Measurements from ENCODE around the gene SORCS2.
A peak's percentile ranks its signal among the peaks of the same experiment; 100 is the strongest.

DNA sequence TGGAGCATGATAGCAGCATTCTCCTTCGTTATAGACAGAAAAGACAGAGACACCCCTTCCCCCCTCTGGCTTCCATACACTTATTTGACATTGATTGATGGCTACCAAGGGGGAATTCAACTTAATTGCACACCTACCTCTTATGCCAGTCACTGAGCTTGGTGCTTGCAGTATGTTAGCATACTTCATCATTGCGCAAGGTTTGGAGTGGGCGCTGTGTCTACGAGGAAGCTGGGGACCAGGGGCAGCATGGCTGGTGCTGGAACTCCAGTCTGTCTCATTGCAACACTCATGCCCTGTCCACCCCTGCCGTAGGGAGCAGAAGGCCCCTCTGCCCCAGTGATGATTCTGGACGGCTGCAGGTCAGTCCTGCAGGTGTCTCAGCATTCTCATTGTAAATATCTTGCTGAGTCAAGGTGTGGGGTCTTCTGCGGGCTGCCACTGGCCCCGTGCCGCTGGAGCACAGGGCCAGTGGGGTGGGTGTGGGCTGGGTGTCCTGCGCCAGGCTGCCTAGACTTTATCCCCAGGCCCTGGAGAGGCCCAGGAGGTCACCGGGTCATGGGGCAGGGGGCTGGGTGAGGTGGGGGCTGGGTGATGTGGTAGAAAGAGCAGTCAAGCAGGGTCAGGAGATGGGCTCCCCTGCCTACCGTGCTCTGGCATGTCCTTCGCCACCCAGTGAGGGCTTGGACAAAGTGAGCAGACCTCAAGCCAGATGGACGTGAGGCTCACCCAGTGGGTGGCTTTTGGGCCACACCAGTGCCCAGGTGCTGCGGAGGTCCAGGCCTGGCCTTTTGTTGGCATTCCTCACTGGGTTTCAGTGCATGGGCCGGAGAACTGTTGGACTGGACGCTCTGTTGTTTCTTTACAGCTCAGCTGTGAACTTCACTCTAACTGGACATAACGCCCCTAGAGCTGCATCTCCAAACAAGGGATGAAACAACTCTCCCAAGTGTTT is 156.9 kb downstream of the SORCS2 start:
- TF ChIP-seq YY1 (IDR thresholded peaks at IDR 0.05; ENCODE audit: low read depth, low read length) = no peak
- TF ChIP-seq EZH2 (IDR thresholded peaks at IDR 0.05; ENCODE audit: low read depth, low read length, severe bottlenecking) = no peak
- TF ChIP-seq, protein P1, sequence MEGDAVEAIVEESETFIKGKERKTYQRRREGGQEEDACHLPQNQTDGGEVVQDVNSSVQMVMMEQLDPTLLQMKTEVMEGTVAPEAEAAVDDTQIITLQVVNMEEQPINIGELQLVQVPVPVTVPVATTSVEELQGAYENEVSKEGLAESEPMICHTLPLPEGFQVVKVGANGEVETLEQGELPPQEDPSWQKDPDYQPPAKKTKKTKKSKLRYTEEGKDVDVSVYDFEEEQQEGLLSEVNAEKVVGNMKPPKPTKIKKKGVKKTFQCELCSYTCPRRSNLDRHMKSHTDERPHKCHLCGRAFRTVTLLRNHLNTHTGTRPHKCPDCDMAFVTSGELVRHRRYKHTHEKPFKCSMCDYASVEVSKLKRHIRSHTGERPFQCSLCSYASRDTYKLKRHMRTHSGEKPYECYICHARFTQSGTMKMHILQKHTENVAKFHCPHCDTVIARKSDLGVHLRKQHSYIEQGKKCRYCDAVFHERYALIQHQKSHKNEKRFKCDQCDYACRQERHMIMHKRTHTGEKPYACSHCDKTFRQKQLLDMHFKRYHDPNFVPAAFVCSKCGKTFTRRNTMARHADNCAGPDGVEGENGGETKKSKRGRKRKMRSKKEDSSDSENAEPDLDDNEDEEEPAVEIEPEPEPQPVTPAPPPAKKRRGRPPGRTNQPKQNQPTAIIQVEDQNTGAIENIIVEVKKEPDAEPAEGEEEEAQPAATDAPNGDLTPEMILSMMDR (IDR thresholded peaks at IDR 0.05; ENCODE audit: control extremely low read depth in 1 of 3, insufficient read depth in 1 of 3, low read depth in 1 of 3, low read length in 3 of 3) = no peak
- no peak for TF ChIP-seq POLR2A (IDR thresholded peaks at IDR 0.05; ENCODE audit: control extremely low read depth in 1 of 2, low read depth in 2 of 2, low read length in 2 of 2)
- no peak for TF ChIP-seq GABPA (IDR thresholded peaks at IDR 0.05; ENCODE audit: borderline replicate concordance, insufficient read depth, low read length)
- peak; percentile 45; the same call in 1 of the 2 replicates for TF ChIP-seq CEBPB (IDR thresholded peaks at IDR 0.05; ENCODE audit: low read depth, low read length)
- TF ChIP-seq EP300 (IDR thresholded peaks at IDR 0.05; ENCODE audit: borderline replicate concordance in 1 of 2, low read depth in 2 of 2, low read length in 2 of 2) = no peak
- TF ChIP-seq, protein P2, sequence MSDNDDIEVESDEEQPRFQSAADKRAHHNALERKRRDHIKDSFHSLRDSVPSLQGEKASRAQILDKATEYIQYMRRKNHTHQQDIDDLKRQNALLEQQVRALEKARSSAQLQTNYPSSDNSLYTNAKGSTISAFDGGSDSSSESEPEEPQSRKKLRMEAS (IDR thresholded peaks at IDR 0.05) = no peak
- no peak for TF ChIP-seq SP1 (IDR thresholded peaks at IDR 0.05; ENCODE audit: low read depth, low read length)
- TF ChIP-seq CREB1 (IDR thresholded peaks at IDR 0.05) = no peak
- no peak for TF ChIP-seq SIX5 (IDR thresholded peaks at IDR 0.05; ENCODE audit: low read depth, low read length)
- no peak for TF ChIP-seq SRF (IDR thresholded peaks at IDR 0.05; ENCODE audit: low read depth, low read length)
- no peak for TF ChIP-seq JUND (IDR thresholded peaks at IDR 0.05; ENCODE audit: low read length)
- TF ChIP-seq POLR2AphosphoS5 (IDR thresholded peaks at IDR 0.05; ENCODE audit: low read depth, low read length) = no peak
